Cardiac muscle cell (in vitro differentiated cells and primary cell): ENCODE measurements around the gene ZNF750. TPM values are rescaled to one million over a fixed set of nuclear protein-coding genes. Genes with fewer than 3 reads are reported as not detected.

Experiments
- DNase-seq, 2 donors: peaks; one replicate each; pipeline versions ENCODE4 v3.0.0 to v3.0.0-alpha.2; 2010 to 2017; ENCODE audit warnings: low read depth in 1 of 2, low spot score in 1 of 2
- H3K27ac ChIP-seq: fragments of 200-600 bp; sonication (generic); 2 replicates; pipeline ENCODE4 v1.5.1; 2016
- H3K27me3 ChIP-seq: fragments of 200-600 bp; sonication (generic); 2 replicates; pipeline ENCODE4 v1.6.0; 2016; ENCODE audit warnings: control low read depth
- H3K36me3 ChIP-seq: fragments of 200-600 bp; sonication (generic); 2 replicates; pipeline ENCODE4 v1.5.1; 2016; ENCODE audit warnings: control low read depth
- H3K4me1 ChIP-seq: fragments of 200-600 bp; sonication (generic); 2 replicates; pipeline ENCODE4 v1.8.1; 2017; ENCODE audit warnings: low read depth, mild to moderate bottlenecking, mixed run types
- H3K4me3 ChIP-seq: fragments of 200-600 bp; sonication (generic); 2 replicates; pipeline ENCODE4 v1.5.1; 2016; ENCODE audit warnings: mild to moderate bottlenecking
- H3K9me3 ChIP-seq: fragments of 200-600 bp; sonication (generic); 2 replicates; pipeline ENCODE4 v1.5.1; 2017; ENCODE audit warnings: low read depth, mild to moderate bottlenecking, control low read depth
- polyA plus RNA-seq: library from polyadenylated mRNA; unstranded; fragments of >200 nt; fragmentation: Nextera tagmentation; extraction: Ambion mirVana; gene quantifications from 2 replicates; pipeline ENCODE4 v1.2.1, GENCODE V29; 2016
- total RNA-seq: library from RNA; depleted of rRNA; stranded (reverse); fragments of >200 nt; gene quantifications from 2 replicates; pipeline ENCODE4 v1.2.3, GENCODE V29; 2016
- TF ChIP-seq, protein P1 (sequence below): IDR thresholded peaks from 2 replicates; pipeline ENCODE4 v1.5.1; 2012; ENCODE audit warnings: low read depth, mild to moderate bottlenecking, low read length

The ZNF750 gene
- total and polyA plus RNA-seq, 2 experiments from 2014 or later: 0.49 TPM; not detected in 1

DNA sequence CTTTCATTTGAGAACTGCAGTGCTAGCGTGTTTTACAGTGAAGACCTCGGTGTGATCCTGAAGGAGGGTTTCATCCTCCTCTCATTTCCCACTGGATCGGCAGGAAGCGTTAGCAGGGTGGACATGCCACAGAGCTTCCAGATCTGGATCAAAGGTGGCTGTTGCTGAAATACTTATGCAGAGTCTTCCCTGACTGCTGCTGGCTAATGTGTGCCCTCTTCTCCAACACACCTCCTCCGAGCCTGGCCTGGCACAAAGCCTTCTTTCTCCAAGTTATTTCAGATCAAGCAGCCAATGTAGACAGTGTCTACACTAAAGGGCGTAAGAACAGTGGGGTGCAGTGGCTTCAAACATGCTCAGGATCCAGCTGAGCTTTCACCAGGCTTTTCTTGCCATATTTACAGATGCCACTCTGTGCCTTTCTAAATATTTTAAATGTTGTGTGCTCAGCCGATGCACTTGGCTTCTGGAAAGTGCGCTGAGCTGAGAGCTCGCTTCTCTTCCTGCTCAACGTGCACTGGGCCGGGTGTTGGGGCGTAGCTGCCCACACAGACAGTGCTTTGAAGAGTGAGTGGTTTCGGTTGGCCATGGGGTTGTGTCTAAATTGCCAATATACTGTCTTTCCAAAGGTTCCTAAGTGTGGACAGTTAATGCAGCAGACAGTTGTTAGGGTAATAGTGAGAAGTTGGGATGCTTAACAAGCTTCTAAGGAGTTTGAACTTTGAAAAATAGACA, 2.1 kb downstream of the ZNF750 start:
- Histone ChIP-seq H3K9me3 (no peaks in the 10 kb centered on the region), H3K36me3 (no peaks in the 10 kb centered on the region), H3K4me1 (no peaks in the 10 kb centered on the region), H3K27ac (no peak overlapping the region), H3K27me3 (no peaks in the 10 kb centered on the region), H3K4me3 (no peak overlapping the region)
- no peak for DNase-seq
- TF ChIP-seq, protein P1, sequence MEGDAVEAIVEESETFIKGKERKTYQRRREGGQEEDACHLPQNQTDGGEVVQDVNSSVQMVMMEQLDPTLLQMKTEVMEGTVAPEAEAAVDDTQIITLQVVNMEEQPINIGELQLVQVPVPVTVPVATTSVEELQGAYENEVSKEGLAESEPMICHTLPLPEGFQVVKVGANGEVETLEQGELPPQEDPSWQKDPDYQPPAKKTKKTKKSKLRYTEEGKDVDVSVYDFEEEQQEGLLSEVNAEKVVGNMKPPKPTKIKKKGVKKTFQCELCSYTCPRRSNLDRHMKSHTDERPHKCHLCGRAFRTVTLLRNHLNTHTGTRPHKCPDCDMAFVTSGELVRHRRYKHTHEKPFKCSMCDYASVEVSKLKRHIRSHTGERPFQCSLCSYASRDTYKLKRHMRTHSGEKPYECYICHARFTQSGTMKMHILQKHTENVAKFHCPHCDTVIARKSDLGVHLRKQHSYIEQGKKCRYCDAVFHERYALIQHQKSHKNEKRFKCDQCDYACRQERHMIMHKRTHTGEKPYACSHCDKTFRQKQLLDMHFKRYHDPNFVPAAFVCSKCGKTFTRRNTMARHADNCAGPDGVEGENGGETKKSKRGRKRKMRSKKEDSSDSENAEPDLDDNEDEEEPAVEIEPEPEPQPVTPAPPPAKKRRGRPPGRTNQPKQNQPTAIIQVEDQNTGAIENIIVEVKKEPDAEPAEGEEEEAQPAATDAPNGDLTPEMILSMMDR: no peak

DNA sequence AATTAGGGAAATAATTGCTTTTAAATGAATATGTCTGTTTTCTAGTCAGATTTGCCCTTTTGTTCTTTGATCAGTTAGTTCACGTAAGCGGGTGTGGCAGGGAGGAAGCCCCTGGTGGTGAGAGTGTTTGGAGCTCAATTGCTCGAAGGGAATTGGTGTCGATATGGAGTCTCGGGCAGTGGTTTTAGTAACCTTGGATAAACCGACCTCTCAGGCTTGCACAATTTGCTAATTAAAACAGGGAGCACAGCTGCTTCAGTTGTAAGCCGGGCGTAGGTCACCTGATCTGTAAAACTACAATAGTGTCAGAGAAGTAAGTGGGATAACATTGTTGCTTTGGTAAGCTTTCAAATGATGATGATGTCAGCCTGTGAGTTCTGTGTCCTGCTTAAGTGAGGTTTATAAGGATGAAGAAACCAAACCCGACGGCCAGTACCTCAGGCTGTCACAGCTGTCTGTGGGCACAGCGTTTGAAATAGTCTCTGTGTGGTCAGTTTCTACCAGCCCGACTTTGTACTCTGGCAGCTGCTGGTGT, 2.9 kb downstream of the ZNF750 start:
- no peaks in the 10 kb centered on the region for H3K4me1 ChIP-seq
- H3K36me3 ChIP-seq: no peaks in the 10 kb centered on the region
- H3K4me3 ChIP-seq: no peak overlapping the region
- DNase-seq: no peak
- no peaks in the 10 kb centered on the region for H3K9me3 ChIP-seq
- TF ChIP-seq, protein P1: no peak
- H3K27ac ChIP-seq: no peak overlapping the region
- no peaks in the 10 kb centered on the region for H3K27me3 ChIP-seq

DNA sequence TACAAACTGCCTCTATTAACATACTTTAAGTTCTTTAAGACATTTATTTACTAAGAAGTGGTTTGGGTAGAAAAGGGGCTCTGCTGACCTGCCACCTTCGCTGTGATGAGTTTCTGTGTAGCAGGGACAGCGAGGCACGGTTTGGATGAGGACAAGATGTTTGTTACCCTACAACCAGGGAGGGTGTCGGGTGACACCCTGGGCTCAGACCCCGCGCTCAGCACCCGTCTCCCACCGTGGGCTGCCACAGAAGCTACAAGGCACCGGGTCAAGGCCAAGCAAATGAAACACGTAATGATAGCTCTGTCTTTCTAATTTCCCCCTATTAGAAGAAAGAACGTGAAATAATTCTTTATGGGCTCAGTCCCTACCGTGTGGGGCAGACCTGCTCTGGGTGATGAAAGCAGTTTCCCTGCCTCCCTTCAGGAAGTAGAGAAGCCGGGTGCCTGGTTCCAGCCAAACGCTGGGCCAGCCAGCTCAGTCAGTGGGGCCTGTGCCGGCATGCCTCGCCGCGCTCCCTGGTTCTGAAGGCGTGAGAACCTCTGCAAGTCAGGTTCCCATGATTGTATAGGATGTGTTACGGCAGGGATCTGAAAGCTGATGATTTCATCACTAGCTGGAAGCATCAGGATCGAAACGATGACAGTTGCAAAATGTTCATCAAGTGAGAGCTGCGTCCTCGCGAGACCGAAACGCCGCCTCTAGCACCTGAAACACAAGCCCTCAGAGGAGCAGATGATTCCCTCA, 3.9 kb downstream of the ZNF750 start:
- Histone ChIP-seq H3K4me1 (no peaks in the 10 kb centered on the region), H3K27ac (no peak overlapping the region), H3K9me3 (no peaks in the 10 kb centered on the region), H3K4me3 (no peak overlapping the region), H3K27me3 (no peaks in the 10 kb centered on the region), H3K36me3 (no peaks in the 10 kb centered on the region)
- DNase-seq: no peak
- TF ChIP-seq, protein P1: no peak

DNA sequence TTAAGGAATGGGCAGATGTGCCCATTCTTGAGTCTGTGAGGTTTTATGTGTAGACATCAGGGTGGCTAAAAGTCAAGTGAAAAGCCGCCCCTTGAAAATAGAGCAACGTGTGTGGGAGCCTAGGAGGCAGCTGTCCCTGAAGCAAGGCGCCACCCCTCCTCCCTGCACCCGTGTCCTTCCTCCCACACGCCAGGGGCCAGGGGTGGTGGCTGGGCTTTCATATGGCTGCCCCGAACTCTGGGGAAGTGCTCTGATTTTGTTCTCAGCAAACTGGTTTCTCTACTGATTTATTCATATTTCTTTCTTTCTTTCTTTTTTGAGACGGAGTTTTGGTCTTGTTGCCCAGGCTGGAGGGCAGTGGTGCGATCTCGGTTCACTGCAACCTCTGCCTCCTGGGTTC, 4.7 kb downstream of the ZNF750 start:
- Histone ChIP-seq H3K36me3 (no peaks in the 10 kb centered on the region), H3K4me1 (no peaks in the 10 kb centered on the region), H3K27ac (no peak overlapping the region), H3K27me3 (no peaks in the 10 kb centered on the region), H3K4me3 (no peak overlapping the region), H3K9me3 (no peaks in the 10 kb centered on the region)
- DNase-seq: no peak
- TF ChIP-seq, protein P1: no peak

DNA sequence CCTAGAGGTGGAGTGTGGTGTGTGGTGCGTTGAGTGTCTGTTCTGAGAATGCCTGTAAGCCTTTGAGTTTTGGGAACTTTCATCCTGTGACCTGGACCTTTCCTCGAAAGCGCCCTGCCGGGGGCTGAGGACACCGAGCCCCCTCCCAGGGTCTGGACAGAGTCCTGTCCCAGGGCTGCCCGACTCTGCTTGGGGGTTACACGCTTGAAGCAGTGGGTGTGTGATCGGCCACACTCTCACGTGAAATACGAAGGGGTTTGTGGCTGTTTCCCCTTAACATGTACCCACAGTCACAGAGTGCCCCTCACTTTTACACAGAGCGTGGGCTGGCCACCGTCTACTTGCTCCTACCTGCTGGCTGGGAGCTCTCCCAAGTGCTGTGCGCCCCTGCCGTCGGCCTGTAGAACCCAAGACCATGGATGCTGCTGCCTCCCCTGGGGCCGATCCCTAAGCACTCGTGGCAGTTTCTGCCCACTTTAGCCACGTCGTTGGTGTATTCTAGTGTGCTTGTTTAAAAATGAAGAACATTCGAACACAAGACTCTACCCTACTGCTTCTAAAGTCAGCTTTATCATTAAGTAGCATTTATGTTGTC, 6.8 kb downstream of the ZNF750 start:
- H3K36me3 ChIP-seq: no peaks in the 10 kb centered on the region
- no peak for DNase-seq
- no peak overlapping the region for H3K27ac ChIP-seq
- no peaks in the 10 kb centered on the region for H3K27me3 ChIP-seq
- no peaks in the 10 kb centered on the region for H3K4me1 ChIP-seq
- no peak overlapping the region for H3K4me3 ChIP-seq
- no peaks in the 10 kb centered on the region for H3K9me3 ChIP-seq
- TF ChIP-seq, protein P1: no peak
